GM19463 (cell line): ENCODE data around the gene HOXB5.
A peak's percentile ranks its signal among the peaks of the same experiment; 100 is the strongest.

Experiments
- ATAC-seq: cut with Tn5 transposase; IDR thresholded peaks from one replicate; pipeline ENCODE4 v1.9.1; 2021; ENCODE audit warnings: mild to moderate bottlenecking, moderate library complexity; ENCODE audit not compliant: unreplicated experiment

HOXB5 gene

GRCh38 chr17:48593126-48593829 is at the start of gene HOXB5:
Gene HOXB5, minus strand, starts transcription at chr17:48593779. Its CDS starts 97 bp downstream, at chr17:48593682.
- no peak for ATAC-seq

GRCh38 chr17:48642843-48643696 is 49.5 kb upstream of the HOXB5 start:
- no peak for ATAC-seq

- no peak for ATAC-seq
Measured at GRCh38 chr17:48642059-48642842, 48.7 kb upstream of the HOXB5 start.

GRCh38 chr17:48641541-48642058 is 48.0 kb upstream of the HOXB5 start:
- no peak for ATAC-seq

GRCh38 chr17:48640858-48641180 is 47.2 kb upstream of the HOXB5 start:
- no peak for ATAC-seq

- ATAC-seq: no peak
Measured at GRCh38 chr17:48639982-48640857, 46.6 kb upstream of the HOXB5 start.

- ATAC-seq: no peak
Measured at GRCh38 chr17:48639136-48639535, 45.6 kb upstream of the HOXB5 start.

GRCh38 chr17:48637323-48638260 is 44.0 kb upstream of the HOXB5 start:
- no peak for ATAC-seq

GRCh38 chr17:48636177-48637018 is 42.8 kb upstream of the HOXB5 start:
- ATAC-seq: peak; percentile 63

- no peak for ATAC-seq
Measured at GRCh38 chr17:48634493-48635208, 41.1 kb upstream of the HOXB5 start.

GRCh38 chr17:48633266-48633677 is 39.7 kb upstream of the HOXB5 start:
- ATAC-seq: no peak

- ATAC-seq: no peak
Measured at GRCh38 chr17:48632579-48633265, 39.1 kb upstream of the HOXB5 start.

GRCh38 chr17:48631693-48632578 is 38.4 kb upstream of the HOXB5 start:
- peak; percentile 47 for ATAC-seq

GRCh38 chr17:48630925-48631692 is 37.5 kb upstream of the HOXB5 start:
- ATAC-seq: no peak
